ENCODE data around the gene KRT80.

The KRT80 gene

GRCh38 chr12:52152905-52153317 lies 38.9 kb downstream of the KRT80 start:
- no peak for DNase-seq (ENCODE audit: low spot score)

GRCh38 chr12:52151837-52152783 lies 39.7 kb downstream of the KRT80 start:
- no peak for DNase-seq (ENCODE audit: low spot score)

DNA sequence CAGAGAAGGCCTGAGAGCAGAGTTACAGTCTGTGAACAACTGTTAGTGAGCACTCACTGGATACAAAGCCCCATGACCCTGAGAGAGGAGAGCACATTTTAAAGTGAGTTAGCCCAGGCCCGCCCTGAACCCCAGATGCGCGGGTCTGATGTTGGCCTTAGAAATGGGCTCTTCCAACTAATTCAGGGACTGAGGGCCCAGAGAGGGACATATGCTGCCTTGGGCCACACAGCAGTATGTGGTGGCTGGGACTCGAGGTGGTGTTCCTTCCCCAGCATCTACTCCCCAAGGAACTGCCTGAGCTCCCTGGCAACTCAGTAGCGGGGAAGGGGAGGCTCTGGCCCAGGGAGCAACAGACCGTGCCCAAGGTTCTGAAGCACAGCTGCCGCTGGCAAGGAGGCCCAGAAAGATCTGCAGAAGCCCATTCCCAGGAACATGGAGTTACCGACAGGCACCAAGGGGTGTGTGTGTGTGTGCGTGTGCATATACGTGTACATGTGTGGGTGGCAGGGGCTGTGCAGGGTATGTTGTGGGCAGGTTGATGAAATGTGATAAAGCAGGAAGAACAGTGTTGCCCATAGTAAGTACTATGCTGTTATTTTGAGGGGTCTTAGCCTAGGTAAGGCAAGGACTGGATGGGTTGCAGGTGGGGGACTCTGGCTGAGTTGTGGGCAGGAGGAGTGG lies 40.5 kb downstream of the KRT80 start:
- no peak for DNase-seq (ENCODE audit: low spot score)

GRCh38 chr12:52149651-52150241 lies 42.1 kb downstream of the KRT80 start:
- no peak for DNase-seq (ENCODE audit: low spot score)

DNA sequence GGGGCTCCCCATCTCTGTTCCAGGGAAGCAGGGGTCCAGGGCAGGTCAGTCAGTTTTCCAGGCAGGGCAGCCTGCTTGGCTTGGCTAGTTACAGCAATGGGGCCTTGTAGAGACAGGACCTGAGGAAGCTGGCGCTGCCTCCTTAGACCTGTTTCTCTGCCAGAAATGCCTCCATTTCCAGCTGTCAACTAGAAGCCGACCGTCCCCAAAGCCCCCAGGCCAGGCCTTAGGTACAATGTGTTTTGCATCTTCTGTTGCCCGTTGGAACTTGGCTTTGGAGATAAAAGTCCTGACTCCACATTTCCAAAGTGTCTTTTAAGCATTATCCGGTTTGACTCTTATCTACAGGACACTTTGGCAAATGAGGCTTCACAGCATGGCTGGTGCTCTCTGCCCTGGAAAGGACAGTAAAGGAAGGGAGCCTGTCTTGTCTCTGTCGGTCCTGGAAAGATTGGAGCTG lies 42.6 kb downstream of the KRT80 start:
- no peak for DNase-seq (ENCODE audit: low spot score)

- DNase-seq (ENCODE audit: low spot score), result no peak
Measured at GRCh38 chr12:52148464-52149181, 43.2 kb downstream of the KRT80 start.

DNA sequence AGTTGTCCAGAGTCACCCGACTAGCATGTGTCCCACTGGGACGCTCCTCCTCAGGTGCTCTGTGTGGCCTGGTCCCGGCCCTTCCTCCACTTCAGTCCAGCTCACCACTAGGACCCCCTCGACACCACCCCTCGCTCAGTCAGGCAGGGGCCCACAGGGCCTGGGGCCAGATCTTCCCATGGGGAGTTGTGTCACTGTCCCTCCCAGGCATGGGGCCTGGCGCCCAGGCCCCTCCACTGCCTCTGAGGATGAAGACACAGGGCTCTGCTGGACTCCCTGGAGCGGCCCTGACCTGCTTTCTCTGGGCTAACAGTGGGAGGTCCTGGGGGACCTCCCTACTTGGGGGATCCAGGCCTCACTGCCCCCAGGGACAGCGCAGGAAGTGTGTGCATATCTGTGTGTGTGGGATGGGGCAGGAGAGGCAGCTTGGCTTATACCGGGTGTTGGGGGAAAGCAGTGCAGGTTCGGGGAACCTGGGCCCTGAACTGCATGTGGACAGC lies 43.8 kb downstream of the KRT80 start:
- DNase-seq (ENCODE audit: low spot score), result no peak

DNA sequence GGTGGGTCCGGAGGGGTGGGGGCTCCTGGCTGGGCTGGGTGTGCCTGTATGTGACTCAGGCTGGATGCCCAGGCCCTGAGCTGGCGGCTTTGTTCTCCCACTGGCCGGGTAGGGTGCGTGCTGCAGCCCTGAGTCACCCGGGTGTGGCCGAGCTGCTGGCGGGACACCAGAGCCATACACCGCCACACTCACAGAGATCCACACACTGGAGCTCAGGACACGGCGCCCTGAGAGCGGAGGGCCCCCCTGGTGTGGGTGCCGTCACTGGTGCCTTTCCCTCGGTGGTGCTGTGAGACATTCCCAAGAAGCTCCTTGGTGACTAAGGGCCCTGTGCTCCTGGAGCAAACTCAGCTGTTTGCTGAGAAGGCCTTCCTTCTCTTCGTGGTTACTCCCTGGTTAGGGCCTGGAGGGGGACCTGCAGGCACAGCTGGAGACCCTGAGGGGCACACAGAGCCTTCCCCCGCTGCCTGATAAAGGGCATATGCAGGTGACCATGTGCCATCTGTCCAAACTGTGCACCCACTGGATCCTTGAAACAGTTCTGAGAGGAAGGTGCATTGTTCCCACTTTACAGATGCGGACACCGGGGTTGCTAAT lies 44.3 kb downstream of the KRT80 start:
- no peak for DNase-seq (ENCODE audit: low spot score)

- no peak for DNase-seq (ENCODE audit: low spot score)
Measured at GRCh38 chr12:52146822-52147366, 44.9 kb downstream of the KRT80 start.

GRCh38 chr12:52146089-52146821 lies 45.6 kb downstream of the KRT80 start:
- no peak for DNase-seq (ENCODE audit: low spot score)

DNA sequence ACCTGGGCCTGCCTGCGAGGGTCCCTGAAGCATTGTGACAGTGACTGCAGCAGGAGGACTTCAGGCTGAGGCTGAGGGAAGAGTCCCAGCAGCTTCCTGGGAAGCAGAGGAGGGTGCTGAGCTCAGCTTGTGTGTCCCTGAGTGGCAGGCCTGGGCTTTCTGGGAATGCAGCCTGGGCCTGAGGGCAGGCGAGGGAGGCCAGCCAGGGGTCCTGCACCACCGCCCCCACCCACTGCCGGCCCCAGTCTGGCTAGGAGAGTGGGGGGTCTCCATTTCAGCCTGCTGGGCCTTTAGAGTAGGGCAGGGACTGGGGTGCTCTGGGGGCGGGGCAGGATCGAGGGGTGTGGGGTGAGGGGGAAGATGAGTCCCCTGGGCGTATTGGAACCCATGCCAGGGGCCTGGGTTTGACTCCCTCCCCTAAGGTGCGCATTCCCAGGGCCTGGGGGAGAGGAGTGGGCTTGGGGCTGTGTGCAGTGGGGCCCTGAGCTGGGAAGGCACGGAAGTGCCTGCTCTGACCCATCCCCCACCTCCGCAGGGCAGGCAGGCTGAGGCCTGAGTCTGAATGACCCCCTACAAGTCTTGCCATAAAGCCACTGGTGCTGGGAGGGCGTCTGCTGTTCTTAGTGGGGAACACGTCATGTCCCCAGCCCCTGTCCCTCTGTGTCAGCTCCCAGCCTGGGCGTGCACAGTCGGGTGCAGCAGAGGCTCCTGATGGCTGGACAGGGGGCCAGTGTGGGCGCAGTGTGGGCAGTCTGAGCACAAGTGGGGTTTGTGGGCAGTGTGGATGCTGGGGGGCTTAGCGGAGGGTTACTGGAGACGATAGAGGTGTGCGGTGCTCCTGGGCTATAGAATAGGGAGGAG lies 46.4 kb downstream of the KRT80 start:
- no peak for DNase-seq (ENCODE audit: low spot score)

GRCh38 chr12:52144512-52145227 lies 47.1 kb downstream of the KRT80 start:
- DNase-seq (ENCODE audit: low spot score), result no peak

DNA sequence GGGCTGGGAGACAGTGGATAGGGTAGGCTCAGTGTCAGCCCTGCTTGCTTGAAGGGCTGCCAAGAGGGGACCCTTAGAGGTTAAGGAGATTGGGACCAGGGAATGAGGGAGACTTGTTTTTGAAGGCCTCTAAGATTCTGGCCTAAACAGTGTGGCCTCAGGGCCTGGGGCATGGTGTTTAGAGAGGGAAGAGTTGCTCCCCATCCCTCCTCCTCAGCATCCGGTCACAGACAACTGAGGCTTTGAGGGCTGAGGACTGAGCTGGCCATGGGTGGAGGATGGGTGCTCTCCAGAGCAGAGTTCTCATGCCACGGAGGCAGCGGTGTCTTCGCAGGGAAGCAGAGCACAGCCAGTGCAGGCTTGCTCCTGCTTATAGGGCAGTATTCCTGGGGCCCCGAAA lies 49.4 kb downstream of the KRT80 start:
- DNase-seq (ENCODE audit: low spot score), result no peak

DNA sequence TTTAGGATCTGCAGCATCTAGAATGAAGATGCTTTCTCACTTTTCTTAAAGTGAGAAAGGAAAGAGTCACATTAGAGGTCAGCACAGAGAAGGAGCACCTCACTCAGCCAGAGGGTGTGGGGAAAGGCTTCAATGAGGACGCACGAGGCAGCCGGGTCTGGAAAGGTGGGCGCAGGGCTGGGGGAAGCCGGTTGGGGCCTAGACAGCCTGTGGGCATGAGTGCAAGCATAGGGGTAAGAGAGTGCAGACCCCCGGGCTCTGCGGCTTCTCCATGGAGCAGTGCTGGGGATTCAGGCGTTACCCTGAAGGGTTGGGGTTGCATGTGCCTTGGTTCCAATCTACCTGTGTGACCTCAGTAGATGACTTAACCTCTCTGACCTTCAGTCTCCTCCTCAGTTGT lies 49.9 kb downstream of the KRT80 start:
- no peak for DNase-seq (ENCODE audit: low spot score)

DNA sequence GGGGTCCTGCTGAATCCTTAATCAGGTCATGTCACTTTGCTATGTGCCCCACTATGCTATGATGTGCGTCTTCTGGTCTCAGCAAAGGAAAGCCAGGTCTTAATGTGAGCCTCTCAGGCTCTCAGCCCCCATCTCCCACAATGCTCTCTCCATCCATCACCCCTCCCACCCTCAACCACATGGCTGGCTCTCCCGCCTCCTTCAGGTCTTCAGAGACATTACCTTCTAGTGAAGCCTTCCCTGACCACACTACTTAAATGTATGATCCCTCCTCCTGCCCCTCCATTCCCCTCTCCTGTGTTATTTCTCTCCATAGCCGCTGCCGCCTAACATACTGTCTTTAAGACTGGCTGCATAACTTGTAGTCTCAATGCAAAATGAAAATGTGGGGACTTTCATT lies 50.5 kb downstream of the KRT80 start:
- no peak for DNase-seq (ENCODE audit: low spot score)

DNA sequence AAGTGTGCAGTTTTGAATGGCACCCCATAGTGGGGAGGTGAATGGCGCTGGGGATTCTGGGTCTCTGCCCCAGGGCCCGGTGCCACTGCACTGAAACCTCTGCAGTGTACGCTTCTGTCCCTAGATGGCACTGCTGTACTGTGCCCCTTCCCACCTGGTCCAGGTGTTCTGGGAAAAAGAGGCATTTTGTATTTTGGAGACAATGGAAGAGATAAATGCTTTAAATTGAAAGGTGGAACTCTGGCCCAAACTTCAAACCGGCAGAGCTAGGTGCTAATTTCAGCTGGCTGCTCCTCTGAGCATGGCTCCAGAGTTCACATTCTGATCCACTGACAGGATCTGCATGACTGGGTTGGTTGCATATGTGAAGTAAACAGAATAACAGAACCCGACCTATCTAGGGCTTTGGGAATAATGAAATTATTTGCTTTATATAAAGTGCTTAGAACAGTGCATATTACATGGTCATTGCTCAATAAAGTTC lies 52.2 kb downstream of the KRT80 start:
- DNase-seq (ENCODE audit: low spot score), result no peak

DNA sequence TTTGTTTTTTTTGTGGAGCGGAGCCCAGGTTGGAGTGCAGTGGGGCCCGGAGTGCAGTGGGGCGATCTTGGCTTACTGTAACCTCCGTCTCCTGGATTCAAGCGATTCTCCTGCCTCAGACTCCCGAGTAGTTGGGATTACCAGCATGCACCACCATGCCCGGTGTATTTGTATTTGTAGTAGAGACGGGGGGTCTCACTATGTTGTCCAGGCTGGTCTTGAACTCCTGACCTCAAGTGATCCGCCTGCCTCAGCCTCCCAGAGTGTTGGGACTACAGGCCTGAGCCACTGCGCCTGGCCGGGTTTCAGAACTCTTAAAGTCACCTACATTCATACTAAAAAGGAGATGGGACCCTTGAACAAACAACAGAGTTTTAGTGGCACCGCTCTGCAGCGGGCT lies 52.7 kb downstream of the KRT80 start:
- DNase-seq (ENCODE audit: low spot score), result no peak

DNA sequence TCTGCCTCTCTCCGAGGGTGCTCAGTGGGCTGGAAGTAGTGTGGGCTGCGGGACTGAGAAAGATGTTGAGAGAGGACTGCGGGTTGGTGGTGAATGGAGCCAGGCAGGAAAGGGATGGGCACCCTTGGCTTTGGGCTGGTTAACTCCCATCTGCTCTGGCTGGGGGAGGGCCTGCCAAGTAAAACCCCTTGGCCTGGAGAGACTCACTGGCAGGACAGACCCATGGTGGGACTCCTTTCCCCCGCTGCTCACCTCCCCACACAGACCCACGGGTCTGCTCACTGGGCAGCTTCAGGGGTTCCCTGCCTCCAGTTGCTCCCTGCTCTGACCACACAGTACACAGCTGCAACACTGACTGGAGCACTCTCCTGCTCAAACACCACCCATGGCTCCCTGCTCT lies 54.1 kb downstream of the KRT80 start:
- DNase-seq (ENCODE audit: low spot score), result no peak

GRCh38 chr12:52132754-52133161 lies 59.1 kb downstream of the KRT80 start:
- DNase-seq (ENCODE audit: low spot score), result no peak
